Measurements from ENCODE around the gene ARL4A. TPM values are rescaled to one million over a fixed set of nuclear protein-coding genes. Genes with fewer than 3 reads are reported as not detected.

Gene ARL4A
- polyA plus RNA-seq, 1 experiment = 31.0 TPM

DNA sequence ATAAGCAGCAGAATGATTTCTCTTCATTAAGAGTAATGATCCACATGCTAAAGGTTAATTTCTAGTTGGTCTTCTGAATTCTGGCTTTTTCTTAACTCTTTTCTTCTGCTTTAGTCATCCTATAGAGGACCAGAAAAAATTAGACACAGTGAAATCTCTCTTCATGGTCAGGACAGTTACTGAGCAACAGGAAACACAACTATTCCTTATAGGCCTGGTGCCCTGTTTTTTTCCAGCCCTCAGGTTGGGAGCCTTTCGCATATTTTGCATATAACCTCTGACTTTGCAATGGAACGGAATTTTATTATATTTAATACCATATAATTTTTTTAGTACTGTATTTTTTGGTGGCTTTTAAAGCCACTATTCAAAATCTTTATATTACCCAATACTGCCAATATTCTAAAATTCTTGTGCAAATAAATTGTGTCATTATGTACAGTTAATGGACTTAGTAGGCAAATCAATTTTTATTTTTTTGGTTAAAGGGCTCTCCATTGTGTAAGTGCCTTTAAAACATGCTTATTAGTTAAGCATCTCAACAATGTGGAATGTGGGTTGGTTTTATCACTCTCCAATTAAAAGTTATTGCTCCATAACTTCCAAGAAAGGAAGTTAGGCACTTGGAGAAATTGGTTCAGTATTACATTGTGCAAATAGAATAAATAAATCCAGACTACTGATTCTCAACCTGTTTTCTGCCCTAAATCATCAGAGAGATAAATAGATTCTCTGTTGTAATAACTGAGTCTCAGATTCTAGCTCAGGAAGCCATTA is 22.5 kb downstream of the ARL4A start:
- ChIA-PET POLR2A (interaction anchor here (1.7 kb wide), 1 partner anchor 23 kb away, joined by 5 read pairs; the partner anchor contains the start of gene ARL4A), CTCF (interaction anchor here (1.7 kb wide), 1 partner anchor 23 kb away, joined by 5 read pairs; no protein-coding TSS in a partner anchor)
- H3K9me3 ChIP-seq (ENCODE audit: control insufficient read depth, insufficient read depth, low read length) = peaks cover 4% of the 10 kb centered on the region; the same call in 1 of the 2 replicates
- DNase-seq (ENCODE audit: low read depth, low spot score) = no peak
- no peak overlapping the region for H3K27ac ChIP-seq (ENCODE audit: low read depth, low read length)
- H3K27me3 ChIP-seq (ENCODE audit: control insufficient read depth, insufficient read depth, low read length) = no peaks in the 10 kb centered on the region
- TF ChIP-seq CTCF (IDR thresholded peaks at IDR 0.05; ENCODE audit: low read depth, low read length) = no peak
- no peak overlapping the region for H3K4me3 ChIP-seq (ENCODE audit: low read depth, low read length)

- no peaks in the 10 kb centered on the region for H3K27me3 ChIP-seq (ENCODE audit: control insufficient read depth, insufficient read depth, low read length)
- no peak overlapping the region for H3K27ac ChIP-seq (ENCODE audit: low read depth, low read length)
- H3K9me3 ChIP-seq (ENCODE audit: control insufficient read depth, insufficient read depth, low read length) = peaks cover 4% of the 10 kb centered on the region; the same call in 1 of the 2 replicates
- ChIA-PET CTCF (interaction anchor here (1.7 kb wide), 1 partner anchor 25 kb away, joined by 5 read pairs; no protein-coding TSS in a partner anchor), POLR2A (interaction anchor here (1.7 kb wide), 1 partner anchor 24 kb away, joined by 5 read pairs; the partner anchor contains the start of gene ARL4A)
- no peak for TF ChIP-seq CTCF (IDR thresholded peaks at IDR 0.05; ENCODE audit: low read depth, low read length)
- DNase-seq (ENCODE audit: low read depth, low spot score) = no peak
- no peak overlapping the region for H3K4me3 ChIP-seq (ENCODE audit: low read depth, low read length)
Measured at GRCh38 chr7:12711124-12711523, 23.7 kb downstream of the ARL4A start.

- POLR2A ChIA-PET = no interaction called here
- DNase-seq (ENCODE audit: low read depth, low spot score) = no peak
Measured at GRCh38 chr7:12712236-12712635, 24.8 kb downstream of the ARL4A start.

GRCh38 chr7:12713625-12714378 is 26.4 kb downstream of the ARL4A start:
- ChIA-PET CTCF (no interaction called here), POLR2A (no interaction called here)
- Histone ChIP-seq H3K9me3 (ENCODE audit: control insufficient read depth, insufficient read depth, low read length) (peaks cover 4% of the 10 kb centered on the region; the same call in 1 of the 2 replicates), H3K27me3 (ENCODE audit: control insufficient read depth, insufficient read depth, low read length) (no peaks in the 10 kb centered on the region), H3K27ac (ENCODE audit: low read depth, low read length) (no peak overlapping the region), H3K4me3 (ENCODE audit: low read depth, low read length) (no peak overlapping the region)
- no peak for DNase-seq (ENCODE audit: low read depth, low spot score)
- TF ChIP-seq CTCF (IDR thresholded peaks at IDR 0.05; ENCODE audit: low read depth, low read length) = no peak

More at GRCh38 chr7:12712236-12712635, 24.8 kb downstream of the ARL4A start:
- CTCF ChIA-PET = interaction anchor here (0.7 kb wide), 2 partner anchors 25 to 133 kb away, joined by 3 to 4 read pairs; no protein-coding TSS in a partner anchor
- peaks cover 4% of the 10 kb centered on the region; the same call in 1 of the 2 replicates for H3K9me3 ChIP-seq (ENCODE audit: control insufficient read depth, insufficient read depth, low read length)
- H3K27ac ChIP-seq (ENCODE audit: low read depth, low read length) = no peak overlapping the region
- H3K27me3 ChIP-seq (ENCODE audit: control insufficient read depth, insufficient read depth, low read length) = no peaks in the 10 kb centered on the region
- TF ChIP-seq CTCF (IDR thresholded peaks at IDR 0.05; ENCODE audit: low read depth, low read length) = no peak
- no peak overlapping the region for H3K4me3 ChIP-seq (ENCODE audit: low read depth, low read length)
